ENCODE results near the gene PRXL2B.

GRCh38 chr1:2597441-2598328 lies 11.1 kb downstream of the PRXL2B start:
- no peak for TF ChIP-seq POLR2A (IDR thresholded peaks at IDR 0.05)
- TF ChIP-seq, protein P1, sequence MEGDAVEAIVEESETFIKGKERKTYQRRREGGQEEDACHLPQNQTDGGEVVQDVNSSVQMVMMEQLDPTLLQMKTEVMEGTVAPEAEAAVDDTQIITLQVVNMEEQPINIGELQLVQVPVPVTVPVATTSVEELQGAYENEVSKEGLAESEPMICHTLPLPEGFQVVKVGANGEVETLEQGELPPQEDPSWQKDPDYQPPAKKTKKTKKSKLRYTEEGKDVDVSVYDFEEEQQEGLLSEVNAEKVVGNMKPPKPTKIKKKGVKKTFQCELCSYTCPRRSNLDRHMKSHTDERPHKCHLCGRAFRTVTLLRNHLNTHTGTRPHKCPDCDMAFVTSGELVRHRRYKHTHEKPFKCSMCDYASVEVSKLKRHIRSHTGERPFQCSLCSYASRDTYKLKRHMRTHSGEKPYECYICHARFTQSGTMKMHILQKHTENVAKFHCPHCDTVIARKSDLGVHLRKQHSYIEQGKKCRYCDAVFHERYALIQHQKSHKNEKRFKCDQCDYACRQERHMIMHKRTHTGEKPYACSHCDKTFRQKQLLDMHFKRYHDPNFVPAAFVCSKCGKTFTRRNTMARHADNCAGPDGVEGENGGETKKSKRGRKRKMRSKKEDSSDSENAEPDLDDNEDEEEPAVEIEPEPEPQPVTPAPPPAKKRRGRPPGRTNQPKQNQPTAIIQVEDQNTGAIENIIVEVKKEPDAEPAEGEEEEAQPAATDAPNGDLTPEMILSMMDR (IDR thresholded peaks at IDR 0.05) = no peak

Data from adrenal gland (tissue), 5 donors.